CD4-positive, alpha-beta T cell treated with Interleukin-1 beta for 1 hour (primary cell): ENCODE results near the gene DSEL.
A peak's percentile ranks its signal among the peaks of the same experiment; 100 is the strongest.

ENCODE experiments used
- DNase-seq, 2 donors: peaks; one replicate each; pipeline ENCODE4 v3.0.0-alpha.2; 2020 to 2022

DSEL gene

DNA sequence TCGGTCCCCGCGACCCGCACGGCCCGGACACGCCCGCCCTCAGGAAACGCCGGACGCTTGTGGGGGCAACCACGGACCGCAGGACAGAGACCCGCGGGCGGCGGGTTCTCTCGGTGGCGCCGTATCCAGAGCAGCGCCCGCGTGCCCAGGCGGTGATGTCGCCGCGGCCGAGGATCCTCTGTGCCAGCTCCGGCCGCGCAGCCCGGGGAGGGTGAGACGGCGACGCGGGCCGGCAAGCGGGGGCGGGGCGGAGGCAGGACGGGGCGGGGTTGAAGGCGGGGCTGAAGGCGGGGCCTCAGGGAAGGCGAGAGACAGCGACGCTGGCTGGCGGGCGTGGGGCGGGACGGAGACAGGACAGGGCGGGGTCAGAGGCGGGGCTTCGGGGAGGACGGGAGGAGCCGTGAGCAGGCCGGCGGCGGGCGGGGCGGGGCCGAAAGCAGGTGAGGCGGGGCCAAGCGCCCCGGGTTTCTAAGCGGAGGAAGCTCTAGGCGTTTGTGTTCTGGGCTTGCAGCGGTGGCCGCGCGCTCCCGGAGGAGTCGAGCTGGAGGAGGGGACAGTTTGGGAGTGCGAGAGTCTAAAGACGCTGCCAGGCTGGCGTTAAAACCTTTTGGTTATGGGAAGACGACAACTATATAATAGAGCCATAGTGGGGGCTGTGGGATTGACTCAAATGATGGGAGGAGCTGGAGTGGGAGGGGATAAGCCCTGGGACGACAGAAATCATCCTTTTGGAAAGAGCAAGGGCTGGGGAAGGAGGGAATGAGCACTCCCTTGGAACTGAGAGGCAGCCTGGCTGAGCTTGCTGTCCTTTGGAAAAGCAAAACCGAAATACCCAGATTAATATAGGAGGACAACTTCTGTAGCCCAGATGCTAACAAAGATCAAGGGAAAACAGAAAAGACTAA, at the start of gene DSEL:
DSEL (minus strand) TSS at position 182 of the 905 bp plus-strand sequence. CDS start 2,112 bp downstream, outside the sequence.
- peak; percentile 95 to 96 for DNase-seq

DNA sequence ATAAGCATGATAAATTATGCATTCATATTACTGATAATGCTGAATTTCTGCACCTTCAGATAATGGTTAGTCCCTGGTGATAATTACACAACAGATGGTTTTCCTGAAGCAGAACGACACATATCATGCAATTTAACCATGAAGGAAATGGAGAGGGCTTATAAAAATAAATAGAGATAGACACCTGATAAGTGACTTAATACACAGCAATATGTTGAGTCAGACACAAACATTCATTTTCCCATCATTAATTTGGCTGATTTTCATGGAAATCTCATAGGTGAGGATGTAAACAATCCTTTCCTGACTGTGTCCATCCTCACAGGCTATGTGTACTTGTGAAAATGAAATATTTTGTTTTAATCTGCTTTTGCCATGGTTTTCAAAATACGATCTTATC, 36.9 kb upstream of the DSEL start:
- no peak for DNase-seq

DNA sequence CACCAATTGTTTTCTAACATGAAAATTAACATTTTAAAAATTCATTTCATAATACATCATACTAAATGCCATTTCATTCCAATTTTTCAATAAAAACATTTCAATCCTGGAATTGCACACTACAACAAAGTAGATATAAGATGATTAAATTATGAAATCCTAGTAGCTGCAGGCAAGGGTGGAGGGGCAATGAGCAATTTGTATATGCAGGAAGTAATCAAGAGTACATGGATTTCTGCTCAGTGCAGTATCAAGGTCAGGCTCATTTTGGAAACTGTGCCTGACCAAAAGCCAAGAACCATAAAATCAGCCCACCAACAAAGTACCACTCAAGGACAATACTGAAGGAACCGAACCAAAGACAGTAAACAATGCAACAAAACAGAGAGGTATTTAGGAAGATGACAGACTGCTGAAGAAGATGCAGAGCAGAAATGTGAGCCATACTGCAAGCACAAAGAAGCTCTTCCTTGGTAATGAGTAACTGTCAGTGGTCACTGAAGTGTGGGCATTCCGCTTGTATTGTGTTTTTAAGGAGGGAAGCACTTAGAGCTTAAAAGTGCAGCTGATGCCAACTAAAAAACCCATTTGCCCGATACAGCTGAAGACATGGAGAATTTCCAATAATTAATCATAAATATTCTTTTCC, 34.5 kb upstream of the DSEL start:
- DNase-seq, result no peak

DNA sequence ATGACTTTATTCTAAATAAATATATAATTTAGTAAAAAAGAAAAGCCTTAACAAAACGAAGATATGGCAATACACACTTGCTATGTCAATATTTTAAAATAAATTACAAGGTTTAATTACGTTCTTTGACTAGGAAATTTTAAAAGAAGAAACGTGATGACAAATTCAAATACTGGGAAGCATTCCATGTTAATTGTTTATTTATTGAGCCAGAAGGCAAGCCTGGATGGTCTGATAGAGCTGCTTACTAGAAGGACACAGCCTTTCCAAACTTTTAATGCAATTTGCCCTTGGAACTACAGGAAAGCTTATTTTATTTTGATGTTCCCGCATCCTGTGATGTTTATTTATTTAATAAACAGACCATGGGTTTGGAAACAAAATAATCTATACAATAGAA, 33.4 kb upstream of the DSEL start:
- no peak for DNase-seq

DNA sequence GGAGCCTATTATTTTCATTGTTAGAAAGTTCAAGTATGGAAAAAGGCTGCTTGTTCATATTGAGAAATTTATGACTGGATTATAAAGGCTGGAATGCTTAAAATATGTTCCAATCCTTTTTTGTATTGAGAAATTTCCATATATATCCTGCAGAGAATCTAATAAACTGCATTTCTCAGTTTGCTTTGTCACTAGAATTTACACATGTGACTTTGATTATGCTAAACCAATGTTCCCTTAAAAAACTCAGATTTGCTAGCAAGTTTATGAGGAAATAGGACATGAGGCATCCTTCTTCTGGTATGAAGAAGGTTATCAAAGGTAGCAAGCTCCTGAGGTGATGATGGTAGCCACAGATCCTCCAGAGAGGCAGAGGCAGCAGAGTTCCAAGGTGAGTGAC, 29.2 kb upstream of the DSEL start:
- DNase-seq, result no peak

DNA sequence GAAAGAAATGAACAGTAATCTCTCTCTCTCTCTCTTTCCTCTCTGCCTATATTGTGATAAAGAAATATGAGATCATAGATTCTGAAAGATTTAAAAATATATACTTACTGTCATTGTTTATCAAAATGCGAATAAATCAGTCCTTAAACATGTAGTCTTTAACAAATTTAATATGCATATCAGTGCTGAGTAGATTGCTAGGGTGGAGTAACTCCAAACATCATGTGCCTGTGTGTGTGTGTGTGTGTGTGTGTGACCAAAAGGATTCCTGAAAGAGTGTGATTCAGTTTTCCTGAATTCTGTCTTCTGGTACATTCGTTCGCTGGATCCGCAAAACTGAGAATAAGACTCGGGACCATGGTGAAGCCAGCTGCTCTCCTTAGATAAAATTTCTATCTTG, 24.0 kb upstream of the DSEL start:
- no peak for DNase-seq

DNA sequence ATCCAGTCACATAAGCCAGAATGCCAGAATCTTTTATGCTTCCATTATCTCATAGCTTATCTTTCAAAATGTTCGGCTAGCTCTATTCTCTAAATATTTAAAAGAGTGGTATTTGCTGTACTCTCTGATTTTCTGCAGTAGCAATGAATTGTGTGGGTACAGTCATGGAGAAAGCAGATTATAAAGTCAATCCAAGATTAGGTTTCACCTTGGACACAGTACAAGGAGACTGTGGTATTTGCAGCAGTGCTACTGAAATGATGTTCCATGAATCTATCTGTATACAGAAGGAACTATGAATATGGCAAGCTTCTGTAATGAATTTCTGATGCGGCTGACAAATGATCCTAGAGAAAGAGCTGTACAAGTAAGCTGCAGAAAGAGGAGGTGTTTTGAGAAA, 15.4 kb upstream of the DSEL start:
- no peak for DNase-seq

DNA sequence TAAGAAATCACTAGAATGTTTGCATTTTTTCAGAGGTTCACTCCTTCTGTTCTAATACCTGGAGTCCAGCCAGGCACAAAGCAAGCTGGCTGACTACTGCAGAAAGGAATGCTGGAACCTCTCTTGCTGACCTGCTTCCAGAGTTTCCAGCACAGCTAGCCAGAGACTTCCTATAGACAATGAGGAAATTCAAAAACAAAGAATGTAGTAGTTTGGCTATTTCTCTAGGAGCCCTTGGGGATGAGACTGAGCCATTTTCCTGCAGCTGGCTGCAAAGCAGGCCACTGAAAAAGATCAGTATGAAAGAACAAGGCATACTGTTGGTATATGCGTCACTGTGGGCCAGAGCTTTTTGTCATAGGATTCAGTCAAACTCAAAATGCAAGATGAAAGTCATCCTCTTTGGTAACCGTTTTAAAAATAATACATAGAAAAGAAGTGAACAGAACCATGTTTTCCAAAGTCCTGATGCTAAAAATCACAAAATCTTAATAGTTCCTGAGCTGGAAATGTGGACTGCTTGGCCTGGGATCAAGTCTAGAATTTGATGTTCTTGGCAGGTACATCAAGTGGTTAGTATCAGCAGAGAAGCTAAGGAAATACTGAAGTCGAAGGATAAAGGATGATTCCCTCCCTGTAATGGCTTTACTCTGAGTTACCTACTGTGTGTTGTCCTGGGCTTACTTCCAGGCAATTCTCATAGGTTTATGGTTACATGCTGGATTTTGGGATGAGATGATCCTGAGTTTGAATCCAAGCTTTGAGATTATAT, 9.0 kb upstream of the DSEL start:
- DNase-seq, result no peak

DNA sequence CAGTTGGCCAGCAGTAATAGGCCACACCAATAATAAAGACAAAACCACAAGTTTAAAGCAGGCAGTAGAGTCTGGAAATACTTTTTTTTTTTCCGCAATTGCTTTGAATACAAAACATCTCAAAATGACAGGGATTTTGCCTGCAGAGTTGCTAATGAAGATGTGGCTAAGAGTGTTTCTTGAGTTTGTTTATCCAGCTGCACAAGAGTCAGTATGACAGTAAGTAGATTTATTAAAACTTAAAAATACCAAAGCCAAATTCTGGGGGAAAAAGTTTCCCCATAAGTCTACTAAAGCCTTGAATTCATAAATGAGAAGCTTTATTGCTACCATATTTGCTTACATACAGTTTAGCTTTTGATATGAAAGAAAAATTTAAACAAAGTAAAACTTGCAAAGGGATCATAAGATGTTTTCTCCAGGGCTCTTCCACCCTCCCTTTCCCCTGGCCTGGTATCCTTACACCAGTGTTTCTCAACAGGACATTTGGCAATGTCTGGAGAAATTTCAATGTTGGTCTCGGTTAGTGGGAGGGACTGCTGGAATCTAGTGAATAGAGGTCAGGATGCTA, 3.9 kb upstream of the DSEL start:
- DNase-seq, result no peak

DNA sequence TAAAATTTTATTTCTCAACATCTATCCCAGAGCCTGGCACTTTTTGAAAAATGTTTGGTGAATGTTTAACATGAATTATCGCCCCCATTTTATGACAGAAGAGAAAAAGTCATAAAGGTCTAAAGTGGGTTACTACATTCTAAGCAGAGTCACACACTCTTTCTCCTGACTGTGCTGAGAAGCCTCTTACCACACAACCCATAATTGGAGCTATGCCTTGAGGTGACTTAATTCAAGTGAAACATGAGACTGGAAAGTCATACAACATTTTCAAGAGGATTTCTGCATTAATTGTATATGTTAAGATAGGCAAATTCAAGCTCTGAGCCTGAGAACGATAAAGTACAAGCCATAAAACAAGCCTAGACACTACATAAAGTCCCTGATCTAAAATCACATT, 3.1 kb upstream of the DSEL start:
- DNase-seq, result no peak

DNA sequence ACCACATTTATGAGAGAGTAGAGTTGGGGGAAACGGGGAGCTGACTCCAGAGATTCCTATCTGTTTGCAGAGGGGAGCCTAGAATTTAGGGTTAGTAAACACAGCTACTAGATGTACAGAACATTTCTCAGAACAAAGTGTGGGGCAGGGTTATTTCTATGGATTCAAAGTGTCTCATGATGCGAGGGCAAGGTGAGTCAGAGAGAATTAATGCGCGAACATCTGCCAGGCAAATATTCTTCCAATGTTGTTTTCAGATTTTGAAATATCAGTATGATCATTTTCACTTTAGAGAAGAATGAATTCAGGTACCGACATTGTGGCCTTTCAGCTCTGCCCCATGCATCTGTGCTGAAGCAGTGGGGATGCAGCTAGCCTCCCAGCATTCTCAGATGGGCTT, 2.0 kb upstream of the DSEL start:
- no peak for DNase-seq

DNA sequence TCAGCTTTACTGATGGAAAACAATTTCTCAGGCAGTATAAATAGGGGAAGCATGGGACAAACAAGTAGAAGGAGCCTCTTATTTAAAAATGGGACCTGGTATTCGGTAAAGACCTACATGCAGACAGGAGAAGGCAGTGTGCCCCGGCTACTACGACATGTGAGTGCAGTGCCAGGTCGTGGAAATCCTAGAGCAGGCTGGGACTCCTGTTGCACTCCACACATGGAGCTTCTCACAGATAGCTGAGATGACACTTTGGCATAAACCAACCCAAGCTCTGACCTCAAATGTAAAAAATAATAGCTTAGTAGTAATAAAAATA, 885 bp upstream of the DSEL start:
- no peak for DNase-seq

DNA sequence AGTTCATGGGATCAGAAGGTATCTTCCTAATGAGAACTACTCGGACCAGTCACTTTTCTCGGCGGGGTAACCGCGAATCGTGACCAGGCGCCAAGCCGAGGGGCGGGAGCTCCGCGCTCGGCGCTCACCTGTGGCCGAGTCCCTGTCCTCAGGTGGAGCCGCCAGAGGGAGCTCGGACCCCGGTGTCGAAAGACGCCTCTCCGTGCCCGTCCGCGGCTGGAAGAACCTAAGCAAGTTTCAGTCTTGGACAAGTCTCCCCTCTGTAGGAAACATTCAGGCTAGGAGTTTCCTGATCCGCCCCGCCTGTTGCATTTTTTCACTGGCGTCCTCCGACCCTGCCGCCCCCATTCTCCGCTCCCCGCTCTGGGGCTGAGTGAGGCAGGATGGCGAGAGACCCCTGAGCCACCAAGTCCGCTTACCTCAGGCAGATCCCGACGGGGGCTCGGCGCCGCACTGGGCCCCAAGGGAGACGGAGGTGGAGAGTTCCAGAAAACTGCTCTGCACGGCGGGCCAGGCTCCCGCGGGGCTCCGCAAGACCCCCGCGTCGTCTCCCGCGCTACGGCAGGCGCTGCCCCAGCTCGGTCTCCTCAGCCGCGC, 480 bp downstream of the DSEL start:
- peak; percentile 50 to 59 for DNase-seq

DNA sequence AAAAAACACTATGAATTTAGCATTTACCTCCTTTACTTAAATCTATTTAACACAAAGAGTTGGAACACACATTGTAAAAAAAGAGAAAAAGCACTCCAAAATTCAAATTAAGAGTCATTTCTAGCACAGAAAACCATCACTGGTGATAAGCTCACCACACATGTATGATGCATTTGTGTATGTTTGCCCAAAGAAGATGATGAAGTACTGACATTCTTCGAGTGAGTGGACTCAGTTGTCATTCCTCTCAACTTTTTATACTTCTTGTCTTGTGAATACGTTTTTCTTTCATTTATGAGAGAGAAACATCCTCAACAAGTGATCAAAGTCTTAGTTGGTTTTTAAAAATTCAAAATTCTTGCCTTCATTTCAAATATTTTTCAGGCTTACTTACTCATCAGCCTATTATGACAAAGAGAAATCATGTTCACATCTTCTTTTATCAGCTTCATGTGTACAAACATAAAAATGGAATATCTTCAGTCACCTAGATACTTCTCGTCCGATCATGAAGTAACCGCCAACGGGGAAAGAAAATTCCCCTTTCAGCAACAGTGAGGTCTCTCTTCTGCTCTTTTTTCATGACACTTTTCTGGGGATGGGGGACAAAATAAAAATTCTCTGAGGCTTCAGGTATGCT, 1.5 kb downstream of the DSEL start:
- DNase-seq, result no peak

DNA sequence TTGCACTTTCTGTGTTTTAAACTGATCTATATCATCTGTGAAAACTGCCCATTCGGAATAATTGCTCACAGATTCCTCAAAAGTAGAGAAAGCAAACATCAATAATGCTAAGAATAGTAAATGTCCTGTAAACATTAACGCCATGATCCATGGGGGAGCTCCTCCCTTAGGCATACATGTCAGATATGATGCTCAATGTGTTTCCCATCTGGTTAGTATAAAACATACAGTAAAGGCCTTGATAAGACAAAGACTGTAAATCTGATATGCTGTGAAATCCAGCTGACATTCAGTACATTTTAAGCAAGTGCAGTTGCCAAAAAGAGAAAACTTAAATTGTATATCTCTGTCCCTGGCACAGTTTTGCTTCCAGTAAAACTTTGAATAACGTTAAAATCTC, 2.1 kb downstream of the DSEL start:
- no peak for DNase-seq

DNA sequence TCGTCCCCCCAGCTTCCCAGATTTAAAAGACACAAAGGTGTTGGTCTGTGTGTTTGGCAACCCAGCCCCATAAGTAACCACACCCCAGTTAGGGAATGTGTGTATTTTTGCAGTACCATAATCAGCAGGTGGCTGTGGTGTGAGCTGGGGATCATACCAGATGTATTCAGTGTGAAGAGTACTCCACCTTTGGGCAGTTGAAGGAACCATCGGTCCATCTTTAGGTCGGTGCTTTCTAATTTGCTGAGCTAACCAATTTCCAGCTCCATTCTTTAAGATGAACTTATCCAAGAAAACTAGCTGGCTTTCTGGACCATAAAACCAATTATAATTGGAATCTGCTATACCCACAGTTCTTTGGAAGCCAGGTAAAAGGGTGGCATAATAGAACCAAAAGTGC, 3.2 kb downstream of the DSEL start:
- DNase-seq, result peak in 1 of 2 donors; percentile 12

DNA sequence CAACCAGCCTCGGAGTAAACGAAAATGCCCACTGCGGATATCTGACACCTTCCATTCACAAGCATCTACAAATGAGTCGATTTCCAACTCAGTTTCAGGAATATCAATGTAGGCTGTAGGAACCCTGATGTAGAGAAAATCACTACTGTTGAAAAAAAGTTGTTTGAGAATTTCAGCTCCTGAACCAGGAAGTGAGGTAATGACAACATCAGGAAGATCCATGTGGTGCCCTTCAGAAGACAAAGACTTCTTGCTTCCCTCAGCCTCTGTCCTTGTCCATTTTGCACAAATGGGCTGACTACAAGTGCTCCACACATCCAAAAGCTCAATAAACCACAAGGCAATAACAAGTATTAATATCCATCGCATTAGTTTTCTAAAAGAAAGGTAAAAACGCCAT, 4.7 kb downstream of the DSEL start:
- DNase-seq, result no peak

DNA sequence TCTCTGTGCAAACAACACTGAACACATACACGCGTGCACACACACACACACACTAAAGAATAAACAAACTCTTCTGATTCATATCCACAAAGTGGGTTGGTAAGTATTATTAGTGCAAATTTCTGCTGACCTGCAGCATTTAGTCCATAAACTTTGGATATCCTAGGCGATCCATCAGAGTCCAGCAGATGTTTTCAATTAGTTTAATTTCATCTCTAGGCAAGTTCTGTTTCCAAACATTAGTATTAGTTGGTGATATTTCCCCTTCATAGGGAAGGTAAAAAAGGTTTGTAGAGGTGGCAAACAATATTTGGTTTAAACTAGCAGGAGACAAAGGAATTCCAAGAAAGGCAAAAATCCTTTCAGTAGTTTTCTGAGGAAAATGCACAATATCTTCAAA, 5.7 kb downstream of the DSEL start:
- DNase-seq, result no peak

DNA sequence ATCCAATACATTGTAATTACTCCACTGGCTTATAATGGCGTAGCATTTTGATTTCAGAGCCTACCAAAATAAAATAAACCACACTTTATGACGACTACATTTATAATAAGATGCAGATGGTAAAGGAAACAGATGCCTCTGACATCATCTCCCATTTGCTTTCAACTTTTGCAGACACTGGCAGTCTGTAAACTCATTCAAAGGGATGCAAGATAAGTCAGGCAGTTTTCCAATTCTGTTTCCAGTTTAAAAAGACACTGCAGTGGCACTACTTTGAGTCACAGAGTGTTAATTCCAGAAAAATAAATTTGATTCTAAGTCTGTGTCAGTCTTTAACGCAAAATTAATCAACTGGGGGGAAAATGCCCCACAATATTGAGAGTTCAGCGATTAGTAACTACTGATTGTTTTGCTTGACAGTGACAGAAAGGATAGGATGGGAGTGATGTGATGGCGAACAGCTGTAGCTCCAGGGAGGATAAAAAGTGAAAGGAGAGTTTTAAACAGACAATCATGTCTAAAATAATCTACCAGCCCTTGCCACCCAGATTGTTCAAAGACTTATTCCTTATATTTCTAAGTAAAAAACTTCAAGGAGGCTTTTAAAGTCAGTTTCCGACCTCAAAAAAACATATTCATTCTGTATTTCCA, 6.7 kb downstream of the DSEL start:
- no peak for DNase-seq

DNA sequence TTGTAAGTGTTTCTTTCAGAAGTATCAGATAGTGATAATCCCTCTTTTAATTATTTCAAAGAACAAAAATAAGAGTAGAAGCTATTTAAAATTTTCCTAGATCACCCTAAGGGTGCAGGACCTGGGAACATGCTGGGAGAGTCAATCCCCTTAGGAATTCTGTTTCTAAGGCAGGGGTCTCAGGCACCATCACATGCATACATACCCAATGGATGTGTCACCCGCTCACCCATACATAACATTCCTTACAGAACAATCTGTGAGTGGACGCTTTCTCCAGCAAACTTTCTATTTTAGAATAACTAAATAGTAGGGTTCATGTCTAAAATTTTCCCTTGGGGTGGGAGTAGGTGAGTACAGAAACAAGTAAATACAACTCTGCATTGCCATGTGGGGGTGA, 8.4 kb downstream of the DSEL start:
- DNase-seq, result no peak

DNA sequence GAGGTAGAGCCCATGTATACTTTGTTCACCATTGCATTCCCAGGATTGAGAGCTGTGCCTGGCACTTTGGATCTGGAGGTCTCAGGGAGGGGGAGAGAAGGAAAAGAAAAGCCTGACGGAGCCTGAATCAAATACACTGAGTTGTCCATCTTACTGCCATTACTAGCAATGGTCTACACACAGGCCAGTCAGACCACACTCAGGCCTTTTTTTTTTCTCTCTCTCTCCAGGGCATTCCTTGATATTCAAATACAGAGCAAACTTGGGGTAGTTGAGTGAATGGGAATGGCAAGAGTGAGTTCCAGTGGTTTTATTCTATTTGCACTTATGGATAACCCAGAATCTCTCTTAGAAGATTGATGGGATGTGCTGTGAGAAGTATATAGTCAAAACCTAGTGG, 11.8 kb downstream of the DSEL start:
- DNase-seq, result no peak
